ENCODE data around the gene C4orf36. TPM values are rescaled to one million over a fixed set of nuclear protein-coding genes. Genes with fewer than 3 reads are reported as not detected.
A peak's percentile ranks its signal among the peaks of the same experiment; 100 is the strongest.

Gene C4orf36
- total RNA-seq, 6 experiments from 2014 or later, result 0.66 to 2.5 (median 1.5) TPM

GRCh38 chr4:86928400-86929255 is 36.4 kb upstream of the C4orf36 start:
- DNase-seq, result no peak
- Mint-ChIP-seq H3K27ac (peak overlapping the region; percentile 94), H3K4me3 (no peak overlapping the region), H3K36me3 (ENCODE audit: low read depth) (peaks cover 9% of the 10 kb centered on the region; the same call in 1 of the 2 replicates), H3K9me3 (no peaks in the 10 kb centered on the region), H3K27me3 (ENCODE audit: insufficient read depth) (peaks cover 3% of the 10 kb centered on the region), H3K4me1 (ENCODE audit: low read depth) (peaks cover 61% of the 10 kb centered on the region)
- TF ChIP-seq, protein P1, sequence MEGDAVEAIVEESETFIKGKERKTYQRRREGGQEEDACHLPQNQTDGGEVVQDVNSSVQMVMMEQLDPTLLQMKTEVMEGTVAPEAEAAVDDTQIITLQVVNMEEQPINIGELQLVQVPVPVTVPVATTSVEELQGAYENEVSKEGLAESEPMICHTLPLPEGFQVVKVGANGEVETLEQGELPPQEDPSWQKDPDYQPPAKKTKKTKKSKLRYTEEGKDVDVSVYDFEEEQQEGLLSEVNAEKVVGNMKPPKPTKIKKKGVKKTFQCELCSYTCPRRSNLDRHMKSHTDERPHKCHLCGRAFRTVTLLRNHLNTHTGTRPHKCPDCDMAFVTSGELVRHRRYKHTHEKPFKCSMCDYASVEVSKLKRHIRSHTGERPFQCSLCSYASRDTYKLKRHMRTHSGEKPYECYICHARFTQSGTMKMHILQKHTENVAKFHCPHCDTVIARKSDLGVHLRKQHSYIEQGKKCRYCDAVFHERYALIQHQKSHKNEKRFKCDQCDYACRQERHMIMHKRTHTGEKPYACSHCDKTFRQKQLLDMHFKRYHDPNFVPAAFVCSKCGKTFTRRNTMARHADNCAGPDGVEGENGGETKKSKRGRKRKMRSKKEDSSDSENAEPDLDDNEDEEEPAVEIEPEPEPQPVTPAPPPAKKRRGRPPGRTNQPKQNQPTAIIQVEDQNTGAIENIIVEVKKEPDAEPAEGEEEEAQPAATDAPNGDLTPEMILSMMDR (IDR thresholded peaks at IDR 0.05), result no peak

GRCh38 chr4:86927843-86928395 is 35.7 kb upstream of the C4orf36 start:
- Mint-ChIP-seq H3K36me3 (ENCODE audit: low read depth) (peaks cover 9% of the 10 kb centered on the region; the same call in 1 of the 2 replicates), H3K27ac (peak overlapping the region; percentile 94), H3K4me3 (peak overlapping the region; percentile 49), H3K9me3 (no peaks in the 10 kb centered on the region), H3K4me1 (ENCODE audit: low read depth) (peaks cover 56% of the 10 kb centered on the region), H3K27me3 (ENCODE audit: insufficient read depth) (peaks cover 3% of the 10 kb centered on the region)
- DNase-seq, result peak; percentile 98
- TF ChIP-seq, protein P1 (IDR thresholded peaks at IDR 0.05), result no peak

GRCh38 chr4:86926435-86927086 is 34.3 kb upstream of the C4orf36 start:
- Mint-ChIP-seq H3K4me3 (peak overlapping the region; percentile 49; the same call in 1 of the 2 replicates), H3K27me3 (ENCODE audit: insufficient read depth) (peaks cover 3% of the 10 kb centered on the region), H3K9me3 (no peaks in the 10 kb centered on the region), H3K36me3 (ENCODE audit: low read depth) (peaks cover 9% of the 10 kb centered on the region; the same call in 1 of the 2 replicates), H3K4me1 (ENCODE audit: low read depth) (peaks cover 70% of the 10 kb centered on the region), H3K27ac (peak overlapping the region; percentile 94)
- TF ChIP-seq, protein P1 (IDR thresholded peaks at IDR 0.05), result no peak
- DNase-seq, result no peak

GRCh38 chr4:86924811-86925210 is 32.6 kb upstream of the C4orf36 start:
- H3K27ac Mint-ChIP-seq, result peak overlapping the region; percentile 82
- peak overlapping the region; percentile 31 for H3K4me3 Mint-ChIP-seq
- DNase-seq, result peak; percentile 83
- H3K4me1 Mint-ChIP-seq (ENCODE audit: low read depth), result peaks cover 79% of the 10 kb centered on the region
- H3K36me3 Mint-ChIP-seq (ENCODE audit: low read depth), result peaks cover 9% of the 10 kb centered on the region; the same call in 1 of the 2 replicates
- TF ChIP-seq, protein P1 (IDR thresholded peaks at IDR 0.05), result no peak
- no peaks in the 10 kb centered on the region for H3K9me3 Mint-ChIP-seq
- peaks cover 3% of the 10 kb centered on the region for H3K27me3 Mint-ChIP-seq (ENCODE audit: insufficient read depth)

GRCh38 chr4:86921608-86922252 is 29.5 kb upstream of the C4orf36 start:
- Mint-ChIP-seq H3K4me1 (ENCODE audit: low read depth) (peaks cover 83% of the 10 kb centered on the region), H3K27me3 (ENCODE audit: insufficient read depth) (no peaks in the 10 kb centered on the region), H3K36me3 (ENCODE audit: low read depth) (peaks cover 13% of the 10 kb centered on the region; the same call in 1 of the 2 replicates), H3K27ac (peak overlapping the region; percentile 46; the same call in 1 of the 2 replicates), H3K9me3 (no peaks in the 10 kb centered on the region), H3K4me3 (no peak overlapping the region; the same call in 1 of the 2 replicates)
- TF ChIP-seq, protein P1 (IDR thresholded peaks at IDR 0.05), result no peak
- DNase-seq, result peak; percentile 13
